GM21360 (cell line): ENCODE results near the gene PRKCZ.

Experiments used
- ATAC-seq: cut with Tn5 transposase; IDR thresholded peaks from one replicate; pipeline ENCODE4 v1.9.1; 2021; ENCODE audit warnings: mild to moderate bottlenecking, moderate library complexity; ENCODE audit not compliant: unreplicated experiment

PRKCZ gene

GRCh38 chr1:2060072-2060471, 9.9 kb downstream of the PRKCZ start:
- no peak for ATAC-seq

DNA sequence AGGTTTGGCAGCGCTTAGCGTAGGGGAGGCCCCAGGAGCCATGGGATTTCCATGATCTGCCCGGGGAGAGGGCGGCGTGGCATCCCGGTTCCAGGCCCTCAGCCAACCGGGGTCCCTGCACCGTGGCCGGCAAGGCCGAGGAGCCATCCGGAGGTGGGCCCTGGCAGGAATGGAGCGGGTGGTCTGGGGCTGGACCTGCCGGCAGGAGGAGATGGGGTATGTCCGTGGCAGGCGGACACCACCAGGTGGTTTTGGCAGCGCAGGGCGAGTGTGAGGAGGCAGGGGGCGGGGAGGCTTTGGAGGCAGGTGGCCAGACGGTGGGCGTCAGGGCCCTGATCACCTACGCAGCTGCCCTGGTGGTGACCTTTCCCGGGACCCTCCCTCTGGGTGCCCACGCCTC, 10.3 kb downstream of the PRKCZ start:
- no peak for ATAC-seq

DNA sequence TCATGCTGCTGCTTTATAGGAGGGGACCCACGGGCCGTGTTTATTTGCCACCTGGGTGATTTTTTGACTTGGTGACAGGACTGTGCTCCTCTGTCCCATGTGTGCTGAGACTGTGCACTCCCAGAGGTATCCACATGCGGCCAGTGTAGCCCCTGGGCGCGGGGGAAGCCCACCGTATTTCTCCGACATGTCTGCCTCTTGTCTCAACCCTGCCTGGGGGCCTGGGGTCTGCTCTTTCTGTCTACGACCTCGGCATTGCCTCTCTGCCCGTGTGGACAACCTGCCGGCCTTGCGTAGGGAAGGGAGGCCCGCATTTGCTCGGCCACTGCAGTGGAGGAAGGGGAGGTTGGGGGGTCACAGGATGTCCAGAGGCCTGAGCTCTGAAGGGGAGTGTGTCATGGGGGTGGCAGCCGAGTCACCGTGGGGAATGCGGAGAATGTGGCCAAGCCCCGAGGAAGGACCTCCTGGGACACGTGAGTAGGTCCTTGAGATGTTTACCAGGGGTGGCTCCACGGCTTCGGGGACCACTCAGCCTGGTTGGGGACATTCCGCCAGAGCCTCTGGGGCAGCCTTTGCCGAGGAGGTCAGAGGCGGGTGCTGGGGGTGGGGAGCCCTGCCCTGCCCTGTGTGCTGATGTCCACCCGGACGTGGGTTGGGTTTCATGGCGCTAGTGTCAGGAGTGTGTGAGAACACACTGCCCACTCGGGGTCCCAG, 11.0 kb downstream of the PRKCZ start:
- no peak for ATAC-seq

DNA sequence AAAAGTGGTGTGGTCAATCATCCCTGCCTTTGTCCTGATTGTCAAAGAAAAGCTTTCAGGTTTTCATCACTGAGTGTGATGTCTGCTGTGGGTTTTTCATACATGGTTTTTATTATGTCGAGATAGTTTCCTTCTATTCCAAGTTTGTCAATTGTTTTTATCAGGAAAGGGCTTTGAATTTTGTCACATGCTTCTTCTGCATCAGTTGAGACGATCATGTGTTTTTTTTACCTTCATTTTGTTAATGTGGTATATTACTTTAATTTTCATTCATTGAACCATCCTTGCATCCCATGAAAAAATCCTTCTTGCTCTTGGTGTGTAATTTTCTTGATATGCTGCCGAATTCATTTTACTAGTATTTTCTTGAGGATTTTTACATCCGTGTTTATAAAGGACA, 15.5 kb downstream of the PRKCZ start:
- no peak for ATAC-seq

DNA sequence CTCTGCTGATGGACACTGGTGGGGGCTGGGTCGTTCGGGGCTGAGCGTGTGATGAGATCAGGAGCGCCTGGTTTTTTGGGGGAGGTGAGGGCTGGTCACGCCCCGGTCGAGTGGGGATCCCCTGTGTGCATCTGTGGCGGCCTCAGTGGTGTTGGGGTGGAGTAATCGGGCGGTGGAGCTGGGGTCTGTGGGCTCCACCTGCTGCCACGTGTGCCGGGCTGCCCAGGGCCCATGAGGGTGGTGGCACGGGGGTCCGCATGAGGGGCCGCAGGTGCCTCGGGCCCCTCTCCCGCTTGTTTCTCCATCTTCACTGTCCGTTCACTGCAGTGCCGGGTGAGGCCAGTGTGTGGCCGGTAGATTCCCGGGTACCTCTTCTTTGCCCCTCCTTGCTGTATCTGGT, 17.2 kb downstream of the PRKCZ start:
- ATAC-seq: no peak

DNA sequence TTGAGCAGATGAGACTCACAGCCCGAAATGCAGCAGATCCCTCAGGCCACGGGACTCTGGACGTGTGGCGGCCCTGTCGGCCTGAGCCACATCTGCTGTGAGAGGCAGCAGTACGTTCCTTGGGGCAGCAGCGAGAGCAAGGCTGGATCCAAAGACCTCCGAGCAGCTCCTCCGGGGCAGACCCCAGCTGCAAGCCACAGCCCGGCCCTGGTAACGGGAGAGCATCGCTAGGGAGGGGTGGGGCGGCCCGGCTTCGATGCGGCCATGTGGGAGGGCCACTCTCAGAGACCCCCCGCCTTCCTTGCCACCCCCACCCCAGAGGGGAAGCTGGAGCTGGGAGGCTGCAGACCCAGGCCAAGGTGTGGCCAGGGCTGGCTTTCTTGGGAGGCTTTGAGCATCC, 17.8 kb downstream of the PRKCZ start:
- ATAC-seq: no peak

- ATAC-seq: no peak
Measured at GRCh38 chr1:2068951-2069350, 18.7 kb downstream of the PRKCZ start.

- no peak for ATAC-seq
Measured at GRCh38 chr1:2070016-2070415, 19.8 kb downstream of the PRKCZ start.

- ATAC-seq: no peak
Measured at GRCh38 chr1:2070800-2071530, 20.8 kb downstream of the PRKCZ start.

DNA sequence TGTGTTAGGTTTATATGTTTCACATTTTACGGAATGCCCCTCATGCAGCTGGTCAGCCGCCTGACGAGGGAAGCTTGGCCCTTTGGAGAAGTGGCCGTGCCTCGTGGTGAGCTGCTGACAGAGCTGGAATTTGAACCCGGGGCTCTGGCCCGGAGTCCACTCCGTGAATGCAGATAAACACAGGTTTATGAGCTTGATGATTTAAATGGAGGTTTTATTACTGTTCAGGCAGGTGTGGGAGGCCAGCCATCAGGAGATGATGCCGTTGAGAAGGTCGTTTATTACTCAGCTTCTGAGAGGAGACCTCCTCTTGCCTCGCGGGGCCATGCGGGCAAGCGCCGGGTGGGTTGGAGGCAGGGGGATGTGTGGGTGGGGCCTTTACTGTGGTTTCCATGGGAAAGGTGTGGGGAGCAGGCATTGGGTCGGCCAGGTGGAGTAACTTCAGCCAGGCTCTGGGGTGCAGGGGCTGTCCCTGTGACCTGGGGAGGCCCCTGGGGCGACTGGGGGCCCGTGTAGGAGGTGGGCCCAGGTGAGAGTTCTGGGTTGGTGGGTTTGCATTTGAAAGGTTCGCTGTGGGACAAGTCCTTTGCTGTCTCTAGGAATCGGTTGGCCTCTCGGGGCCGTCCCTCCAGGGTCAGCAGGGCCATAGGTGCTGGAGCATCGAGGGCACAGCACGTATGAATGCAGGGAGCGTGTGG, 22.0 kb downstream of the PRKCZ start:
- no peak for ATAC-seq

GRCh38 chr1:2072891-2073290, 22.7 kb downstream of the PRKCZ start:
- ATAC-seq: no peak

- no peak for ATAC-seq
Measured at GRCh38 chr1:2073382-2074230, 23.4 kb downstream of the PRKCZ start.

GRCh38 chr1:2074396-2074795, 24.2 kb downstream of the PRKCZ start:
- ATAC-seq: no peak

DNA sequence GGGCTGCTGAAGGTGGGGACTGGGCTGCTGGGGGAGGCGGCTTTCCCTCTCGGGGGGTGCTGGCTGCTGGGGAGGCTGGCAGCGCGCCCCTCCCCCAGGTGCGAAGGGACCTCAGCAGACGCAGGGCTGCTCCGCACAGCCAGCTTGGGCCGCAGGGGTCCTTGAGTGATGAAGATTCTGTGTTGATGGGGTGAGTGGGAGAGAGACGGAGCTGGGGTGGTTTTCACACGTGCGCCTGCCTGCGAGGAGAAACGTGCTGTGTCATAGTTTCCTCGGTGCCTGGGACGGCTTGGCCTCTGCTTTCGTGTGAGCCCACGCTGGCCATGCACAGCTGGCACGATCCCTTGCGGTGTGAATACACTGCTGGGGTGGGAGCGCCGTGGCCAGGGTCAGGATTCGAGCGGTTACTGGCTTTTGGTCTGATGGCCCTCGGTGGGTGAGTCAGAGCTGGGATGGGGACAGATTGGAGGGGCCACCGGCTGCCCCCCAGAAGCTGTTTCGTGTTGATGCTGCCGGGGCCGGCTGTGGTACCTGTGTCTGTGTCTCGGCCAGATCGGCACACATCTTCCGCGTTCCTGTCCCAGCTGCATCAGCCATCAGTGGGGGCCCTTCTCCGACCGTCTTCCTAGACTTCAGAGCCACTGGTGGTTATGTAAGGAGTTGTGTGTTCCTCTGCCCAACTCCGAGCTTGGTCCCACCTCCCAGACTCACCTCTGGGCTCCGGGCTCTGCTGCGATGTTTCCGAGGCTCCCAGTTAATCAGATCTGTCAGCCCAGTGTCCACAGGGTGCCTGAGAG, 24.9 kb downstream of the PRKCZ start:
- ATAC-seq: no peak

DNA sequence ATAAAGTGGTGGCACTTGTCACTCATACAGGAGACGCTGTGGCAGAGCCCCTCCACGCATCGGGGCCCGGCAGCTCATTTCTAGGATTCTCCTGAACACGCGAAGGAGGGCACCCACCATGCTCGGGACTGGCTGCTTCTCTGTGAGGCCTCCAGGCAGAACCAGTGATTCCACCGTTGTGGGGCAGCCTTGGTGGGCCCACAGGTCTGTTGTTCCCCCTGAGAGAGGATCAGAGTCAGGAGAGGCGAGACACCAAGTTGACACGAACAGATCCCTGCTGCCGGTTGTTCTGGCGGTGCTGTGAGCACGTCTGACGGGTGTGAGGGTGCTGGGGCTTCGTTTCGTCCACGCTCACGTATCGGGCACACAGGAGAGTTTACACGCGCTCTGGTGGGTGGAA, 26.6 kb downstream of the PRKCZ start:
- ATAC-seq: no peak

- no peak for ATAC-seq
Measured at GRCh38 chr1:2078170-2078569, 28.0 kb downstream of the PRKCZ start.

DNA sequence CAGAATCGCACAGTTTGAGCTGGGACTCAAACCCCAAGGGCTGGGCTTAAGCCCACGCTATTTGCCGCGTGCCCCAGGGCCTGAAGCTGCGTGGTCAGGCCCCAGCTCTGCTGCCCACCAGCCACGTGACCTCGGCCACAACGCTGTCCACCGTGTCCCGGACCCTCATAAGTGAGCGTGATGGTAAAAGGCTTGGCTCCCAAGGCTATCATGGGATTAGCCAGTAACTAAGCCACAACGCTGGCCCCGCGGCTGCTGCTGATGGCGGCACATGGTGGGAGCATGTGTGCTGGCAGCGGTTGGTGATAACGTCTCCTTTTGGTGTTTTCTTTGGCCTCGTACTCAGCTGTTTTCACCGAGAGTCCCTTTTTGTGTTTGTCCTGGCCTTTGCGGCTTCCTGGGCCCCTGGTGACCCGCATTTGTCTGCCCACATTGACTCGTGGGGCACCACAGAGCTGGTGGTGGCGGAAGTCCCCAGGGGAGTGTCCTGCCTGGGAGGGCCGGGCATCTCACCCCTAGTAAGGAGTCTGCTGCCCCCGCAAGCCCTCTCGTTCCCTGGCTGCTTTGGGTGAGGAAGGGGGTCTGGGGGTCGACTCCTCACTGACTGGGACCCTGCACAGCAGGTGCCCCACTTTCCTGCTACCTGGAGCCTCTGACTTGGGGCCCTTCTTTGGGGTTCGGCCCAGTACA, 29.3 kb downstream of the PRKCZ start:
- no peak for ATAC-seq

GRCh38 chr1:2080140-2080539, 29.9 kb downstream of the PRKCZ start:
- no peak for ATAC-seq

DNA sequence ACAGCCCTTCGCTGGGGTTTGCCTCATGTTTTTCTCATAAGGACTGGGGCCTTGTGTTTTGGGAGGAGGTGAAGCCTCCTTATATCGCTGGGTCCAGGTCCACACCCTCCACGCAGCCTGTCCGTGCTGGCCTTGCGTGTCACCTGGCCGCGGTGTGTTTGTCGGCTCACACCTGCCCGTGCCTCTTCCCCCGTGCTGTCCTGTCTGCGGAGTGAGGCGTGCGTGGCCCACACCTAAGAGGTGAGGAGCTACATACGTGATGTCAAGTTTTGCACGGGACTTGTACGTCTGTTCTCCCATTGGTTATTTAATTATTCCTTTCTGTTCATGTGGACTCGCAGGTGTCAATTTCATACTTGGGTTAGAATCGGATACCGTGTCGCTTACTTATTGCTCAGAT, 30.7 kb downstream of the PRKCZ start:
- no peak for ATAC-seq
